ENCODE data around the gene NCKAP5. TPM values are rescaled to one million over a fixed set of nuclear protein-coding genes. Genes with fewer than 3 reads are reported as not detected.

NCKAP5 gene
- total RNA-seq, 1 experiment from 2014 or later, result 3.2 TPM

- ChIA-PET POLR2A (ENCODE audit: unreplicated experiment) (no interaction called here), CTCF (no interaction called here)
- Histone ChIP-seq H3K4me3 (ENCODE audit: low read length) (no peak overlapping the region), H3K4me2 (ENCODE audit: low read length) (no peak overlapping the region), H3K27ac (ENCODE audit: low read length) (no peak overlapping the region), H3K9me3 (ENCODE audit: low read length) (no peaks in the 10 kb centered on the region), H2AFZ (ENCODE audit: low read length) (no peak overlapping the region), H4K20me1 (ENCODE audit: low read length) (no peaks in the 10 kb centered on the region), H3K27me3 (ENCODE audit: low read length) (no peaks in the 10 kb centered on the region), H3K9ac (ENCODE audit: low read length) (no peak overlapping the region), H3K36me3 (ENCODE audit: low read depth, low read length) (no peaks in the 10 kb centered on the region), H3F3A (ENCODE audit: low read length, unreplicated experiment) (no peaks in the 10 kb centered on the region), H3K79me2 (ENCODE audit: low read length) (no peaks in the 10 kb centered on the region), H3K9me2 (replicated peaks; ENCODE audit: low read length) (no peaks in the 10 kb centered on the region), H3K4me1 (ENCODE audit: insufficient read depth, low read length) (no peaks in the 10 kb centered on the region)
- BruUV-seq (replicated peaks), result no TSS peak
- DNase-seq (no peak), ATAC-seq (no peak)
- no peak for TF ChIP-seq CTCF (conservative IDR thresholded peaks at IDR 0.05; ENCODE audit: low read depth, low read length)
- no peak for TF ChIP-seq EZH2phosphoT487 (IDR thresholded peaks at IDR 0.05; ENCODE audit: borderline replicate concordance, low read length)
- TF ChIP-seq EZH2 (IDR thresholded peaks at IDR 0.05; ENCODE audit: low read length, unreplicated experiment), result no peak
- intact Hi-C loops (cut with micrococcal nuclease), result no loop called here
Observed at GRCh38 chr2:133444465-133444864, 123.8 kb downstream of the NCKAP5 start.

GRCh38 chr2:133442393-133442792 lies 125.9 kb downstream of the NCKAP5 start:
- no peaks in the 10 kb centered on the region for H4K20me1 ChIP-seq (ENCODE audit: low read length)
- BruUV-seq (replicated peaks), result no TSS peak
- H3K27ac ChIP-seq (ENCODE audit: low read length), result no peak overlapping the region
- no peak overlapping the region for H3K4me3 ChIP-seq (ENCODE audit: low read length)
- no peaks in the 10 kb centered on the region for H3K9me2 ChIP-seq (replicated peaks; ENCODE audit: low read length)
- POLR2A ChIA-PET (ENCODE audit: unreplicated experiment), result no interaction called here
- H3K36me3 ChIP-seq (ENCODE audit: low read depth, low read length), result no peaks in the 10 kb centered on the region
- no peak overlapping the region for H3K9ac ChIP-seq (ENCODE audit: low read length)
- H3K4me1 ChIP-seq (ENCODE audit: insufficient read depth, low read length), result peaks cover 8% of the 10 kb centered on the region; the same call in 1 of the 2 replicates
- no peaks in the 10 kb centered on the region for H3F3A ChIP-seq (ENCODE audit: low read length, unreplicated experiment)
- intact Hi-C loops (cut with micrococcal nuclease), result no loop called here
- no peak overlapping the region for H2AFZ ChIP-seq (ENCODE audit: low read length)
- DNase-seq (no peak), ATAC-seq (no peak)
- no peak overlapping the region for H3K4me2 ChIP-seq (ENCODE audit: low read length)
- TF ChIP-seq EZH2 (IDR thresholded peaks at IDR 0.05; ENCODE audit: low read length, unreplicated experiment) (no peak), CTCF (conservative IDR thresholded peaks at IDR 0.05; ENCODE audit: low read depth, low read length) (no peak), EZH2phosphoT487 (IDR thresholded peaks at IDR 0.05; ENCODE audit: borderline replicate concordance, low read length) (no peak)
- H3K9me3 ChIP-seq (ENCODE audit: low read length), result no peaks in the 10 kb centered on the region
- H3K27me3 ChIP-seq (ENCODE audit: low read length), result no peaks in the 10 kb centered on the region
- H3K79me2 ChIP-seq (ENCODE audit: low read length), result no peaks in the 10 kb centered on the region
- CTCF ChIA-PET, result no interaction called here

- Histone ChIP-seq H3K9ac (ENCODE audit: low read length) (no peak overlapping the region), H3F3A (ENCODE audit: low read length, unreplicated experiment) (no peaks in the 10 kb centered on the region), H3K27me3 (ENCODE audit: low read length) (no peaks in the 10 kb centered on the region), H3K4me2 (ENCODE audit: low read length) (no peak overlapping the region), H4K20me1 (ENCODE audit: low read length) (no peaks in the 10 kb centered on the region), H3K9me3 (ENCODE audit: low read length) (no peaks in the 10 kb centered on the region), H2AFZ (ENCODE audit: low read length) (no peak overlapping the region), H3K9me2 (replicated peaks; ENCODE audit: low read length) (no peaks in the 10 kb centered on the region), H3K79me2 (ENCODE audit: low read length) (no peaks in the 10 kb centered on the region), H3K36me3 (ENCODE audit: low read depth, low read length) (no peaks in the 10 kb centered on the region), H3K4me1 (ENCODE audit: insufficient read depth, low read length) (peaks cover 12% of the 10 kb centered on the region), H3K4me3 (ENCODE audit: low read length) (no peak overlapping the region), H3K27ac (ENCODE audit: low read length) (no peak overlapping the region)
- no peak for TF ChIP-seq EZH2phosphoT487 (IDR thresholded peaks at IDR 0.05; ENCODE audit: borderline replicate concordance, low read length)
- TF ChIP-seq CTCF (conservative IDR thresholded peaks at IDR 0.05; ENCODE audit: low read depth, low read length), result no peak
- no peak for TF ChIP-seq EZH2 (IDR thresholded peaks at IDR 0.05; ENCODE audit: low read length, unreplicated experiment)
- ATAC-seq (no peak), DNase-seq (peak; percentile 13)
- ChIA-PET POLR2A (ENCODE audit: unreplicated experiment) (no interaction called here), CTCF (no interaction called here)
- no TSS peak for BruUV-seq (replicated peaks)
- intact Hi-C loops (cut with micrococcal nuclease), result loop anchor here (2.0 to 10.0 kb wide), 4 partner anchors 113 to 335 kb away; no protein-coding TSS in a partner anchor
Observed at GRCh38 chr2:133439565-133439920, 128.7 kb downstream of the NCKAP5 start.

All from PC-3 (cell line).